Vagina (tissue), 2 donors: ENCODE data around the gene THAP4.

Experiments used
- POLR2A ChIP-seq, 2 donors: fragments of 450-650 bp; IDR thresholded peaks; one replicate each; pipeline ENCODE4 v1.6.1; 2017; ENCODE audit warnings: antibody characterized with exemption in 2 of 2, mild to moderate bottlenecking in 2 of 2, moderate library complexity in 2 of 2
- POLR2AphosphoS5 ChIP-seq, 2 donors: sonication (generic); formaldehyde crosslinking; IDR thresholded peaks; one replicate each; pipeline ENCODE4 v1.9.0; 2017; ENCODE audit warnings: antibody characterized with exemption in 2 of 2, mild to moderate bottlenecking in 2 of 2, low read depth in 1 of 2; ENCODE audit not compliant: insufficient read depth in 1 of 2
- TF ChIP-seq, protein P1 (sequence below), 3 experiments: fragments of 450-650 bp in 2 of 3; fragments of 200-600 bp in 1 of 3; sonication (generic) in 1 of 3; IDR thresholded peaks; one replicate each; pipeline ENCODE4 v1.5.1; 2017 to 2019; ENCODE audit warnings: antibody characterized with exemption in 3 of 3, mild to moderate bottlenecking in 2 of 3, moderate library complexity in 2 of 3

DNA sequence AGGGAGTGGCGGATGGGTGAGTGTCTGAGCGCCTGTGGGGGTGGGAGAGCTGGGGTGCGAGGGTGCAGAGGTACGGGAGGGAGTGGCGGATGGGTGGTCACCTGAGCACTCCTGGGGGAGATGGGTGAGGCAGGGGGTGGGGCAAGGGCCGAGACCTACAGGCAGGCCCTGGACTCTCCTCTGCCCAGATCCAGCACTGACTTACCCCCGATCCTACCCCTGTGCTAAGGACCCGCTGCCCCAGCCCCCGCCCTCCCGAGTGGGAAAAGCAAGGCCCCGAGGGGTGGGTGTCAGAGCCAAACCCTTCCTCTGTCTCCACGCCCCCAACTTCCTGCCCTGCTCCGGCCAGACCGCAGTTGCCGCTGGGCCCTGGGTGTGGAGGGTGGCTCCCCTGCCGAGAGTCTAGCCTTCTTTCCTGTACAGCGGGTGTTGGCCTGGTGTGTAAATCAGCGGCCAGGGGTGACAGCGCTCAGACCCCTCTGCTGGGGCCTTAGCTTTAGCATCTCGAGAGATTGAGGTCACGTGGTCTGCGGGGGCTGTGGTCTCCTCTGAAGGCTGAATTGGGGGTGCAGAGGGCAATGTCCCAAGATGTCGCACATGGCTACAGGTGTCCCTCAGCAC, 65.9 kb downstream of the THAP4 start:
- TF ChIP-seq, protein P1, sequence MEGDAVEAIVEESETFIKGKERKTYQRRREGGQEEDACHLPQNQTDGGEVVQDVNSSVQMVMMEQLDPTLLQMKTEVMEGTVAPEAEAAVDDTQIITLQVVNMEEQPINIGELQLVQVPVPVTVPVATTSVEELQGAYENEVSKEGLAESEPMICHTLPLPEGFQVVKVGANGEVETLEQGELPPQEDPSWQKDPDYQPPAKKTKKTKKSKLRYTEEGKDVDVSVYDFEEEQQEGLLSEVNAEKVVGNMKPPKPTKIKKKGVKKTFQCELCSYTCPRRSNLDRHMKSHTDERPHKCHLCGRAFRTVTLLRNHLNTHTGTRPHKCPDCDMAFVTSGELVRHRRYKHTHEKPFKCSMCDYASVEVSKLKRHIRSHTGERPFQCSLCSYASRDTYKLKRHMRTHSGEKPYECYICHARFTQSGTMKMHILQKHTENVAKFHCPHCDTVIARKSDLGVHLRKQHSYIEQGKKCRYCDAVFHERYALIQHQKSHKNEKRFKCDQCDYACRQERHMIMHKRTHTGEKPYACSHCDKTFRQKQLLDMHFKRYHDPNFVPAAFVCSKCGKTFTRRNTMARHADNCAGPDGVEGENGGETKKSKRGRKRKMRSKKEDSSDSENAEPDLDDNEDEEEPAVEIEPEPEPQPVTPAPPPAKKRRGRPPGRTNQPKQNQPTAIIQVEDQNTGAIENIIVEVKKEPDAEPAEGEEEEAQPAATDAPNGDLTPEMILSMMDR (IDR thresholded peaks at IDR 0.05) = no peak
- TF ChIP-seq POLR2A (IDR thresholded peaks at IDR 0.05) (no peak), POLR2AphosphoS5 (IDR thresholded peaks at IDR 0.05; ENCODE audit: insufficient read depth in 1 of 2, low read depth in 1 of 2) (no peak)
